HEK293 (cell line): Measurements from ENCODE around the gene ZNF433.

ENCODE experiments used
- BCL11A ChIP-seq: fragments of 450-650 bp; formaldehyde crosslinking; IDR thresholded peaks from 2 replicates; pipeline ENCODE4 v1.5.1; 2016; ENCODE audit warnings: low read depth, missing biosample characterization, missing genetic modification characterization
- KLF1 ChIP-seq: fragments of 450-650 bp; formaldehyde crosslinking; IDR thresholded peaks from 2 replicates; pipeline ENCODE4 v1.5.1; 2016; ENCODE audit warnings: missing biosample characterization, missing genetic modification characterization
- MYNN ChIP-seq: fragments of 450-650 bp; formaldehyde crosslinking; IDR thresholded peaks from 2 replicates; pipeline ENCODE4 v1.5.1; 2016; ENCODE audit warnings: missing biosample characterization, missing genetic modification characterization, borderline replicate concordance
- REST ChIP-seq: fragments of 450-650 bp; formaldehyde crosslinking; IDR thresholded peaks from 2 replicates; pipeline ENCODE4 v1.5.1; 2016; ENCODE audit warnings: missing biosample characterization, missing genetic modification characterization
- ZNF324 ChIP-seq: fragments of 450-650 bp; formaldehyde crosslinking; IDR thresholded peaks from 2 replicates; pipeline ENCODE4 v1.5.1; 2016; ENCODE audit warnings: missing biosample characterization, missing genetic modification characterization
- ZNF624 ChIP-seq: fragments of 450-650 bp; formaldehyde crosslinking; IDR thresholded peaks from 2 replicates; pipeline ENCODE4 v1.5.1; 2017; ENCODE audit warnings: missing biosample characterization, missing genetic modification characterization
- ZNF654 ChIP-seq: fragments of 450-650 bp; formaldehyde crosslinking; IDR thresholded peaks from 2 replicates; pipeline ENCODE4 v1.5.1; 2016; ENCODE audit warnings: low read depth, missing biosample characterization, missing genetic modification characterization
- TF ChIP-seq, protein P1 (sequence below): fragments of 450-650 bp; formaldehyde crosslinking; IDR thresholded peaks from 2 replicates; pipeline ENCODE4 v1.5.1; 2016; ENCODE audit warnings: missing biosample characterization, missing genetic modification characterization, low read depth
- TF ChIP-seq, protein P2 (sequence below): fragments of 450-650 bp; formaldehyde crosslinking; IDR thresholded peaks from 2 replicates; pipeline ENCODE4 v1.5.1; 2016; ENCODE audit warnings: missing biosample characterization, missing genetic modification characterization

DNA sequence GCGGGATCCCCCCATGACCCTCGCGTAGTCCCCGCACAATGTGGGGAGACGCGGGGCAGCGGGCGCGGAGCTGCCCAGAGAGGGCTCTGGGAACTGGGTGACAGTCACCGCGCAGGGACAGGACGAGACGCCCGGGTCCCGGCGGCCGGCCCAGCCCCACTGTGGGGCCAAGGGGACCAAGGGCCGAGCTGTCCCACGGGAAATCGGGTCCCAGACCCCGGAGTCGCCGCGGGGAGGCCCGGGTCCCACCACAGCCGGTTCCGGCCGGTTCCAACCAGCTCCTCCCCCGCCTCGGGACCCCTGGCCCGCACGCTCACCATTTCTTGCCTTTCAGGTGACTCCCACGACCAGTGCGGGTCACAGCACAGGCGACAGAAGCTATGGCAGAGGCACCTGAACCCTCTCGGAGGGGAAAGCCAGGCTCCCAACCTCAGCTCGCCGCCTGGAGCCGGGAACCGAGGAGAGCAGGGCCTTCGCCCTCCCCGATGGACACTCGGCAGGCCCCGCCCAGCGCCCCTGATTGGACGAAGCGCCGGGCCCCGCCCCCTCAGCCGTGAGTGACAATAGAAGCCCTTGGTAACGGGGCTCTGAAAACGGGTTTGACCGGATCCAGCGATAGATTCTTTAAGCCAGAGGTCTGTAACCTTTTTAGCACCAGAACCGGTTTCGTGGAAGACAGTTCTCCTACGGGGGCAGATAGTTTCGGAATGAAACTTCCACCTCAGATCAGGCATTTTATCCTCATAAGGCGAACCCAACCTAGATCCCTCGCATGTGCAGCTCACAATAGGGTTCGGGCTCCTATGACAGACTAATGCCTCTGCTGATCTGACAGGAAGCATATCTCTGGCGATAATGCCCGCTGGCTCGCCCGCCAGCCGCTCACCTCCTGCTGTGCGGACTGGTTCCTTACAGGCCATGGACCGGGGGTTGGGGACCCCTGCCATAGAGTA is at the start of gene ZNF433:
- TF ChIP-seq REST (tag by site-specific recombination) (no peak), BCL11A (tag by site-specific recombination) (no peak), ZNF654 (no peak), ZNF324 (tag by site-specific recombination) (no peak; the same call in 1 of the 2 replicates), ZNF624 (tag by site-specific recombination) (no peak), KLF1 (no peak), MYNN (tag by site-specific recombination) (no peak)
- TF ChIP-seq, protein P1, sequence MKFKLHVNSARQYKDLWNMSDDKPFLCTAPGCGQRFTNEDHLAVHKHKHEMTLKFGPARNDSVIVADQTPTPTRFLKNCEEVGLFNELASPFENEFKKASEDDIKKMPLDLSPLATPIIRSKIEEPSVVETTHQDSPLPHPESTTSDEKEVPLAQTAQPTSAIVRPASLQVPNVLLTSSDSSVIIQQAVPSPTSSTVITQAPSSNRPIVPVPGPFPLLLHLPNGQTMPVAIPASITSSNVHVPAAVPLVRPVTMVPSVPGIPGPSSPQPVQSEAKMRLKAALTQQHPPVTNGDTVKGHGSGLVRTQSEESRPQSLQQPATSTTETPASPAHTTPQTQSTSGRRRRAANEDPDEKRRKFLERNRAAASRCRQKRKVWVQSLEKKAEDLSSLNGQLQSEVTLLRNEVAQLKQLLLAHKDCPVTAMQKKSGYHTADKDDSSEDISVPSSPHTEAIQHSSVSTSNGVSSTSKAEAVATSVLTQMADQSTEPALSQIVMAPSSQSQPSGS: no peak
- TF ChIP-seq, protein P2, sequence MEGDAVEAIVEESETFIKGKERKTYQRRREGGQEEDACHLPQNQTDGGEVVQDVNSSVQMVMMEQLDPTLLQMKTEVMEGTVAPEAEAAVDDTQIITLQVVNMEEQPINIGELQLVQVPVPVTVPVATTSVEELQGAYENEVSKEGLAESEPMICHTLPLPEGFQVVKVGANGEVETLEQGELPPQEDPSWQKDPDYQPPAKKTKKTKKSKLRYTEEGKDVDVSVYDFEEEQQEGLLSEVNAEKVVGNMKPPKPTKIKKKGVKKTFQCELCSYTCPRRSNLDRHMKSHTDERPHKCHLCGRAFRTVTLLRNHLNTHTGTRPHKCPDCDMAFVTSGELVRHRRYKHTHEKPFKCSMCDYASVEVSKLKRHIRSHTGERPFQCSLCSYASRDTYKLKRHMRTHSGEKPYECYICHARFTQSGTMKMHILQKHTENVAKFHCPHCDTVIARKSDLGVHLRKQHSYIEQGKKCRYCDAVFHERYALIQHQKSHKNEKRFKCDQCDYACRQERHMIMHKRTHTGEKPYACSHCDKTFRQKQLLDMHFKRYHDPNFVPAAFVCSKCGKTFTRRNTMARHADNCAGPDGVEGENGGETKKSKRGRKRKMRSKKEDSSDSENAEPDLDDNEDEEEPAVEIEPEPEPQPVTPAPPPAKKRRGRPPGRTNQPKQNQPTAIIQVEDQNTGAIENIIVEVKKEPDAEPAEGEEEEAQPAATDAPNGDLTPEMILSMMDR (tag by site-specific recombination): no peak
